ENCODE data around the gene HCFC1.

The HCFC1 gene

DNA sequence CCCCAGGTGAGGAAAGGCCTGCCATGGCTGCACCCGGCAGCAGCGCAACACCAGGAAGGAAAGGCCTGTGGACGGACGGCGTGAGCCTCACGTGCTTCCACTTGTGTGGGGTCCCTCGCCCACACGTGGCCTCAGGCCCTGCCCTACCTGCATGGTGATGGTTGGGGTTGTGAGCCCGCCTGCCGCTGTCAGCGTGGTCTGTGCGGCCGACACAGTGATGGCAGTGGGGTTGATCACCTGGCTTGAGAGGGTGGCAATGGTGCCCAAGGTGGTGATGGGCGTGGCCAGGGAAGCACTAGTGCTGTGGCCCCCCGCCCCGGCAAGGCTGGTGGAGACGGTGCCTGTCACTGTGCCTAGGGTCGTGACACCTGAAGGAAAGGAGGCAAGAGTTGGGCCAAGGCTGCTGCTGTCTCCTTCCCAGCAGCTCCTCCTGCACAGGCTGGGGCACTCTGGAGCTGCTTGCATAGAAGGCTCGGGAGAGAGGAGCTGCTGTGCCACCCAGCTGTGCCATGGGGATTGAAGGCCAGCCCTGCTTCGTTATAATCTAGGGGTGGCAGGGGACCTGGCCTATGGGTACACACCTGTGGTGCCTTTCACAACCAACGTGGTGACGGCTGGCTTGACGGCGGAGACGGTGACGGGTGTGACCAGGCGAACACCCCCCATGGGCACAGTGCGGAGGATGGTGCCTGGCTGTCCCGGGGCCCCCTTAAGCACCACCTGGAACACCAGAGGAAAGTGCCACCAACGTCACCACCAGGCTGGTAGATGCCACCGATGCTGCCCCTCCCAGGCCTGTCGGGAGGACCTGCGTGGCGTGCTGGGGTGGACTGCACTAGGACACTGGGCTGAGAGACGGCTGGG is 15.3 kb downstream of the HCFC1 start:
- no peak for DNase-seq (ENCODE audit: low read depth)

DNA sequence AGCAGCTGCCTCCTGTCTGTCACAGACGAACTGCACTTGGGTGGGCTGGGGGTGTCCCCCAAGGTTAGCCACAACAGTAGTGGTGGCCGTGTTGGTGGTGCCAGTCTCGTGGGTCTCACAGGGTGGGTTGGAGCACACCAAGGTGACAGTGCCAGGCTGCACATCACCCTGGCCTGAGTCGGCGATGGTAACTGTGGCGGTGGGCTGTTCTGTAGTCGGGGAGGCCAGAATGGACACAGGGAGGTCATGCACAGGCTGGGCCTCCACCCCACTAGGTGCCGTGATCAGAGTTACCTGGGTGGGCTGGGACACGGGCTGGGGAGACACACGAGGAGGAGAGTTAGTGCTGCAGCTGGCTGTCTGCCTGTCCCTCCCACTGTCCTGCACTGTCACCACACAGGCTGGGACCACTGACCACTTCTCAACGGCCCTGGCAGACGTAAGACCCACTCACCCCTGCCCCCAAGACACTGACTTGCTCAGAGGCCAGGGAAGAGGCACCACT is 16.3 kb downstream of the HCFC1 start:
- DNase-seq (ENCODE audit: low read depth), result no peak

DNA sequence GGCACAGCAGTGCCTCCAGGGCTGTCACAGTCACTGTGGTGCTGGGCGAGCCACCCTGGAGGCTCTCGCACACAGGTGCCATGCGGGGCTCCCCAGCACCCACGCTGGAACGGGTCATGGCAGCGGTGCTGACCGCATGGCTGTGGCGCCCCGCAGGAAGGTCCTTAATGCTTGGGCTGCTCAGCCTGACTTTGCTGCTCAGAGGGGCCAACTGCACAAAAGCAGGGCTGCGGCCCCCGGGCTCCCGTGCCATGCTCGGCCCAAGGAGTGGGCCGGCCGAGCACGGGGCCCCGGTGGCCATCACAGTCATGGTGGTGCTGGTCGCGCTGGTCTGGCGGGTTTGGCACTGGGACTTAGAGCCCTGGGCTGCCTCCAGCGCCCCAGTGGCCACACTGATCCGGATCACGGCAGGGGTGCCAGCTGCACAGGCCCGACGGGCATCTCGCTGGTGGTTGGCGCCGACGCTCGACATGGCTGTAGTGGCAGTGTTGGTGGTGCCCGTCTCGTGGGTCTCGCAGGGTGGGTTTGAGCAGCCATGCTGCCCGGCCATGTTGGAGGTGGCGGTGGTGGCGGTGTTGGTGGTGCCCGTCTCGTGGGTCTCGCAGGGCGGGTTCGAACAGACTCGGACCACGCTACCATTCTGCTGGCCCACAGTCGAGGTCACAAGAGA is 16.9 kb downstream of the HCFC1 start:
- DNase-seq (ENCODE audit: low read depth), result no peak

DNA sequence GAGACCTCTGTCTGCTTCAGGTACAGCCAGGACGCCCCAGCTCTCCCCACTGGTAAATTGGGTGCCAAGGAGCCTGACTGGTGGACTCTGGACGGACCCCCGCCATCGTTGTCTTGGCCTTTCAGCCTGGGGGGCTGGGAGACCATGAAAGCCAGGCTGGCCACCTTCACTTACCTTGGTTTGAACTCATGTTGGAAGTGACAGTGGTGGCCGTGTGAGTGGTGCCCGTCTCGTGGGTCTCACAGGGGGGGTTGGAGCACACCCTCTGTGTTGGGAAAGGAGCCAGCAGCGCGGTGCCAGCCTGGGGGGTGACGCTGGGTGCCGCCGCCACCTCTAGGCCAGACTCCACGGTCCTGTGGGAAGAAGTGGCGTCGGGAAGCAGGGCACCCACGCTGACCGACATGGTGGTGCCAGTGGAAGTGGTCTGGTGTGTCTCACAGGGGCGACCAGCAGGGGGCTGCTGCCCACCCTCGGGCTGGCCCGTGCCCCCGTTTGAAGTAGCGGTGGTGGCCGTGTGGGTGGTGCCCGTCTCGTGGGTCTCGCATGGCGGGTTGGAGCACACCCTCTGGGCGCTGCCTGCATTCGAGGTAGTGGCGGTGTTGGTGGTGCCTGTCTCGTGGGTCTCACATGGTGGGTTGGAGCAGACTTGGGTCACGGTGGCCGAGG is 17.6 kb downstream of the HCFC1 start:
- DNase-seq (ENCODE audit: low read depth), result no peak

DNA sequence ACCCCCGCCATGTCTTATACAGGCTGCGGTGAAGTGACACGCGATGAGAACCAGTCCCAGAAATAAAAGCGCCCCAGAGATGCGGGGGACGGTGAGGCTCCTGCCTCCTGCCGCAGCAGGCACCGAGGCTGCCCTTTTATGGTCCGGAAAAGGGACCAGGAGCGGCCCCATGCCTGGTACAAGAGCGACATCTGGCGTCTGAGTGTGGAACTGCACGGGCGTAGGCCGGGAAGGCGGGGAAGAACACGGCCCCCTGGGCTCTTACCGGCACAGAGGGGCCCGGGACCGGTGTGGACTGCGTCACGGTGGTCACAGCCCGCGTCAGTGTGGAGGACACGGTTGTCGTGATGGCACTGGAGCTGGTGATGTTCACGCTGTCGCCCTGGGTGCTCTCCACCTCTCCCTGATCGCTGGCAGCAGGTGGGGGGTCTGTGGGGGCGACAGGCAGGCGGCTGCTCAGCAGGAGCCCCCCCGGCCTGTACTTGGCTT is 18.2 kb downstream of the HCFC1 start:
- DNase-seq (ENCODE audit: low read depth), result peak; percentile 52

DNA sequence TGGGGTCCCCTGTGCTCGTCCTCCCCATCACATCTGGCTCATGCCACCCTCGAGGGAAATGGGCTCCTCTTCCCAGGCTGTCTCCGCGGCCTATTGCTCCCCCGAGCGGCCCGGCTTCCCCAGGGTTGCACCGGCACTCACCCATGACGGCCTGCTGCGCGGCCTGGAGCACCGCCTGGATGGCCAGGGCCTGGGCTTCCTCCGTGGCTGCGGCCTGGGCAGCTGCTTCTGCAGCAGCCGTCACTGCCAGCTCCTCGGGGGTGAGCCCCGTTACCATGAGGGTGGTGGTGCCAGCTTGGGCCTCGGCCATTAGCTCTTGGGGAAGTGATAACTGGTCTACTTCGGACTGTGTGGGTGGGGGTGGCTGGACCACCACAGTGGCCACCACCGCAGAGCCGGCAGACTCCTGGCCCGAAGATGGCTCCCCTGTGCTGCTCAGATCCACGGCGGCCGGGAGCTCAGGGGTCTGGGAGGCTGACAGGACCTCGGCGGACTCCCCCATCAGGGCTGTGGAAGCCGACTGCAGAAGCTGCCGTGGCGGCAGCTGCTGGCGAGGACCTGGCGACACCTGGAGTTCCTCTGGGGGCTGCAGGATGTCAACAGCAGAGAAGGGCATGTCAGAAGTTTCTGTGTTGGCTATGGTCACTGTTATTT is 19.1 kb downstream of the HCFC1 start:
- DNase-seq (ENCODE audit: low read depth), result no peak

DNA sequence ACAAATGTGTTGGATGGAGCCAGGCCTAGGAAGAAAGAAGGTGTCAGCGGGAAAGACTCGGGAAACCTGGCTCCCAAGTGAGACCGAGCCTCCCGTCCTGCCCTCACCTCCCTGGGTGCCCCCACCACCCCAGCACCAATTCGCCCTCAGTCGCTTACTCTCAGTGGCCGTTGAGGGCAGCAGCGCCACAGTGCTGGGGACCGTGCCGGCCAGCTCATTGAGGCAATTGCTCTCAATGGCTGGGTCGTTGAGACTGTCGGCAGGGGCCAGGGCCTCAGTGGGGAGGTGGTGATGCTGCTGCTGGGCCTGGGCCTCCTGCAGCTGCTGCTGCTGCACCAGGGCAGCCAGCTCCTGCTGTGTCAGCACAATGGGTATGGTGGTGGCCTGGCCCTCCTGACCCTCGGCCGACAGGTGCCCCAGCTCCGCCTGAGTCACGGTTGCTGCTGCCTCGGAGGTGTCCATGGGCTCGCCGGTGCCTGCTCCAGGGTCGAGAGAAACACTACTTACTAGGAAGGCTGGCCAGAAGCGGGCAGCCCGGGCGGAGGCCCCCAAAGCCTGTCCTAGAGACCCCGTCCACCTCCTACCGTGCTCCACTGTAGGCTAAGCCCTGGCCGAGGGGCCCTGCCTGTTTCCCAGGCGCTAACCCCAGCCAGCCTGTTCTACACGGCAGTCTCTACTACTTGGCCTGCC is 19.8 kb downstream of the HCFC1 start:
- DNase-seq (ENCODE audit: low read depth), result no peak

DNA sequence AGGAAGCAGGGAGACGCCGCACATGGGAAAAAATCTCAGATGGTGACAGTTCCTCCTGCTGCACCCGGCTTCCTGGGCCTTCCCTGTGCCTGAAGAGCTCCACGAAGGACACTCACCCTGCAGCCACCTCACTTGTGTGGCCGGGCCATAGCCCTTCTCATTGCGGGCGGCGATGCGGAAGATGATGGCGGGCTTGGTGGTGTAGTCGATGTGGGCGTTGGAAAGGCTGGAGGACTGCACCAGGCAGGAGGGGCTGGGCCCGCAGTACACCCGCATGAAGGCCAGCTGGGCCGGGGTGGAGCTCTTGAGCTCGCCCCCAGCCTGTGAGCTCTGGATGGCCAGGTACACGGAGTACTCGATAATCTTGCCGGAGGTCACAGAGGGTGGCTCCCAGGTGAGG is 21.5 kb downstream of the HCFC1 start:
- no peak for DNase-seq (ENCODE audit: low read depth)

DNA sequence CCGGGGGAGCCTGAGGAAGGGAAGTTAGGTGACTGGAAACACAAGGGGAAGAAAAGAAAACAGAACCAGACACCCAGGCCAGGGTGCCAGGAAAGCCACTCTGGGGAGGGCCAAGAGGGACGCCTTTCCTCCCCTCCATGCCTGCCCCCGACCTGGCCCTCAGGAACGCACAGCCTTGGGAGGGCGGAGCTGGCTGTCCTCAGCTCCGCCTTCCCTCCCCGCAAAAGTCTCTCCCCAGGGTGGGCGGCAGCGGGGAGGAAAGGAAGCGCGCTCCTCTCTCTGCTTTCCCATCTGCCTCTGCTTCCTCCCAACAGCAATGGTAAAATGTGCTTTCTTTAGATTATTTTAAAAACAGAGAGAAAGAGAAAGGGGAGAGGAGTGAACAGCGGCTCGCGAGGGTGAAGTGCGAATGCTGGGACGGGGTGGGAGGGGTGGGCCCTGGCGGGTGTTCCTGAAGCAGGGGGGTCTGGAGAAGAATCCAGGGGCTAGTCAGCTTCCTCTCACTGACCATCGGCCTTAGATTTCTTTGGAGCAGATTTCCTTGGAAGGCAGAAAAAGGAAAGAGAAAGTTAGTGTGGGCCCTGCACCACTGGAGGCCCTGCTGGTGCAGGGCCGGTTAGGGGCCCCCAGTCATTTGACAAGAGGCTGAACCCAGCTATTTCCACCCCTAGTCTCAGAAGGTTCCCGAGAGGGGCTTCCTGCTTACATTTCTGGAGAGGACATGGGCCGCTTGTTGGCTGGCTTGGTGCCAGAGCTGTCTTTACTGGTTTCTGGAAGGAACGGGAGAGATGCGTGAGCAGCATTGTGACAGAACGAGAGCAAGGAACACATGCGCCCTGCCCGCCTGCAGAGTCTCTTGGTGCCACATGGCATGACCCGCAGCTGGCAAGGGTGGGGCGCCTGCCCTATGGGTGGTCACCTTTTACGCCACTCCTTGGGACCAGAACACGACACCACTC is 22.5 kb downstream of the HCFC1 start:
- no peak for DNase-seq (ENCODE audit: low read depth)

DNA sequence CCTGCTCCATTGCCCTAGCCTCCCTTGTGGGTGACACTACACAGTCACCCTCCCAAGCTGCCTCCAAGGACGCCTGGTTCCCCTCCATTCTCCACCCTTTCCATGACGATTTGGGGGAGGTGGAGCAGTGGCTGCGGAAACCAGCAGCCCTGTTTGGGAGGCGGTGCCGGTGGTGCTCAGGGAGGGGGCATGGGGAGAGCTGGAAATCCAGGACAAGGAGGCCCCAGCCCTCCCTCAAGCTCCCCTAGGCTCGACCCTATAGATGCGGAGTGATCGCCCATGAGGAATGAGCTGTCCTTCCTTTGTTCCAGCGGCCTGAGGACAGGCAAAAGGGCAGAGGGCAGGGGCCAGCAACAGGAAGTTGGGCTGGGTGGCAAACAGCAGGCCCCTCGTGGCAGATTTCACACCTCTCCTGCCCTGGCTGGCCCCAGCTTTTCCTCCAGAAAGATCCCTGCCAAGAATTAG is 23.6 kb downstream of the HCFC1 start:
- DNase-seq (ENCODE audit: low read depth), result no peak

DNA sequence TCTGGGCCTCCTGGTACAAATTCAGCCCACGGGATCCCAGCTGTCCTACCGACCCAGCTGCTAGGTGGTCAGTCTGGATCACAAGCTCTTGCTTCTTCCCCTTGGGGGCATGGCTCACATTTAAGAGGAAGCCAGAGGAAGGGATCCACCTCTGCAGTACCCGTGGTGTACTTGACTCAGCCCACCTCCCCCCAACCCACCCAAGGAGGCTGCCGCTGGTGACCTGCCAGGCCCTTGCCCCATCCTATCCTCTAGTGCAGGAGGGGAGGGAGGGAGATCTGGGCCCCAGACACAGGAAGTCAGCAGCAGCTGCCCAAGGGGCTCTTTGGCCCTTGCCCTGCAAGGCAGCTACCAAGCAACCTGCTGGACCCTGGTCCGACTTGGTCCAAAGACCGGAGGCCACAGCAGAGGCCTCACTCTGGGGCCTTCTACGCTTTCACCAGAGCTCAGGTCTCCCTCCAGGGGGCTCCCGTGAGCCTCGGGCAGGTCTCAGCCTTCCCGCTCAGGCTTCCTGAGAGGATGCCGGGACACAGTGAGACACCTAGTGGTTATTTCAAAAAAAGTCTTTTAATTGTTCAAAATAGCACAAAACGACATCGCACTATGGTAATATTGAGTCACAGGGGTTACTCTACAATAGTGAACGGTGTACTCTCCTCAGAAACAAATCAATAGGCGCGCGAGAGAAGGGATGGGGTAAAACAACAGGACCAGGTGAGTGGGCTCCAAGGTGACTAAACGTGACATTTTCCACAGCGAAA is 24.4 kb downstream of the HCFC1 start:
- DNase-seq (ENCODE audit: low read depth), result peak; percentile 57

DNA sequence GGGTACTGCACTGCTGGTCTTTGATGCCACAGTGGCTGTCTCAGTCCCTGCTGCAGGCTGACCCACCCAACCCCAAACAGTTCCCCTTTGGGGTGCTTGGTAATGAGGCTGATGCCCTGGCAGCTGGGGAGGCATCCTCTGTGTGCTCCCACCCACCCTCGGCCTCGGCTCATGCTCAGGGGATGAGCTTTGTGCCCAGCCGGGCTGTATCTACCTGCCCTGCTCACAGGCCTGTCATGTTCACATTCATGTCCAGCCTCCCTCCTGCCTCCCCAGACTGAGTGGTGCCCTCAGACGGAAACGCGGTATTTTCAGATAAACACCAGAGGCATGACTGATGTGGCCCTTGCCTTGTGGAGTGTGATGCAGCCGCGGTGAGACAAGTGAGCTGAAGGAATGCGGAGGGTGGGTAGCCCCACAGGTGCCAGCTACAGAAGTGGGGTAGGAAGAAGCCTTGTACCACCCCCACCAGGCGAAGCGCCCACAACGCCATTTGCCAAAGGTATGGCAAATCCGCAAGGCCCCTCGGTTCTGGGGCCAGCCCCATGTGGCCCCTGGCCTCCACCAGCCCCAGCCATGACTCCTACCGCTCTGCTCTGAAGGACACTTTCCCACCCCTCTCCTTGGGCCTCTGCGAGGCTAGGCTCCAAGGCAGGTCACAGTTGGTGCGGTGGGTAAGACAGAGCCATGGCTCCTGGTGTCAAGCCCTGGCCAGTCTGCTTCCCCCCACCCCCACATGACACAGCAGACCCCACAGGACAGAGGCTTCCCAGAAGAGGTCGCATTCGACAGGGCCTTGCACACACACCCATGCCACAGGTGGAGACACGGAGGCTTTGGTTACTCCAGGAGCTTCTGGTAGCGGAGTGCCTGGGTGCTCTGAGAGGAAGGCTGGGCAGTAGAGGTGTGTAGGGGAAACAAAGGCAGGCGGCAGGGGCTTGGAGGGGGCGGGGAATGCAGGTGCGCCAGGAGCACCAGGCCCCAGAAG is 25.4 kb downstream of the HCFC1 start:
- no peak for DNase-seq (ENCODE audit: low read depth)

DNA sequence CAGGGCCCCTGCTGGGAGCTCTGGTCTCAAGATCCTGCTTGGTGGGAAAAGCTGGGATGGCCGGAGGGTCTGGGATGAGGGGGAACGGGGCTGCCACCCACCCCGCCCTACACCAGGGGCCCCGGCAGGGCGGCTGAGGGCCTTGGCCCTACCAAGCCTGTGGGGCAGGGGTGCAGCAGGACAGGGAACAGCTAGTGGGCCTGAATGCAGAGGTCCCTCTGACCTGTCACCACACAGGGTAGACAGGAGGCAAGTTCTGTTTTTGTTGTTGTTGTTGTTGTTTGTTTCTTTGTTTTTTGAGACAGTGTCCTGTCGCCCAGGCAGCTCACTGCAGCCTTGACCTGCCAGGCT is 26.8 kb downstream of the HCFC1 start:
- no peak for DNase-seq (ENCODE audit: low read depth)

DNA sequence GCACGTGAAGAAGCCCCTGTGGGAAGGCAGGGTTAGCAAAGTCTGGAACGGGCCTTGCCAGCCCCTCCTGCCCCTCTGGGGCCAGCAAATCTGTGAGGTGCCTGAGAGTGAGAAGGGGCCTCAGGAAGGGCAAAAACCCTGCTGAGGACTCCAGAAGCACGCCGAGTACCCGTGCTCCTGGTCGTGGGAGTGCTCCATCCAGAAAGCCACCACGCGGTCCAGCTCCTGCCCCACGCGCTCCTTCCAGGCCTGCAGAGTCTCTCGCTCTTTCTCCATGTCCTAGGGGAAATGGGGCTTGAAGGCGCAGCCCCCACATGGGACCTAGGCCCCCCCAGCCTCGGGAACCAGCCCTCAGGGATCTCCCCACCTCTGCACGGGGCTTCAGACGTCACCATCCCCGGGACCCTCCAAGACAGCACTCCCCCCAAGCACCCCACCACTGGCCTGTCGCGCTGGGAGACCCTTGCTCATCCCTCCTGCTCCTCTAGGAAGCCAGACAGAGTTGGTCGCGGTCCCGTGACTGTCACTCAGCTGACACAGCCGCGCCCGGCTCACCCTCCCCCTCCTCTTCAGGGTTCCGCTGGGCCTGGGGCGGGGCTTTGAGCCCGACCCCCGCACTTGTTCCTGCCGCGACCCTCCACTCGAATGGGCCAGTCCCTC is 27.3 kb downstream of the HCFC1 start, which contains the start of gene RENBP:
Gene RENBP (minus strand): TSS at position 504 of the 660 bp plus-strand sequence. CDS start 33 bp downstream, at position 471.
- DNase-seq (ENCODE audit: low read depth), result no peak

DNA sequence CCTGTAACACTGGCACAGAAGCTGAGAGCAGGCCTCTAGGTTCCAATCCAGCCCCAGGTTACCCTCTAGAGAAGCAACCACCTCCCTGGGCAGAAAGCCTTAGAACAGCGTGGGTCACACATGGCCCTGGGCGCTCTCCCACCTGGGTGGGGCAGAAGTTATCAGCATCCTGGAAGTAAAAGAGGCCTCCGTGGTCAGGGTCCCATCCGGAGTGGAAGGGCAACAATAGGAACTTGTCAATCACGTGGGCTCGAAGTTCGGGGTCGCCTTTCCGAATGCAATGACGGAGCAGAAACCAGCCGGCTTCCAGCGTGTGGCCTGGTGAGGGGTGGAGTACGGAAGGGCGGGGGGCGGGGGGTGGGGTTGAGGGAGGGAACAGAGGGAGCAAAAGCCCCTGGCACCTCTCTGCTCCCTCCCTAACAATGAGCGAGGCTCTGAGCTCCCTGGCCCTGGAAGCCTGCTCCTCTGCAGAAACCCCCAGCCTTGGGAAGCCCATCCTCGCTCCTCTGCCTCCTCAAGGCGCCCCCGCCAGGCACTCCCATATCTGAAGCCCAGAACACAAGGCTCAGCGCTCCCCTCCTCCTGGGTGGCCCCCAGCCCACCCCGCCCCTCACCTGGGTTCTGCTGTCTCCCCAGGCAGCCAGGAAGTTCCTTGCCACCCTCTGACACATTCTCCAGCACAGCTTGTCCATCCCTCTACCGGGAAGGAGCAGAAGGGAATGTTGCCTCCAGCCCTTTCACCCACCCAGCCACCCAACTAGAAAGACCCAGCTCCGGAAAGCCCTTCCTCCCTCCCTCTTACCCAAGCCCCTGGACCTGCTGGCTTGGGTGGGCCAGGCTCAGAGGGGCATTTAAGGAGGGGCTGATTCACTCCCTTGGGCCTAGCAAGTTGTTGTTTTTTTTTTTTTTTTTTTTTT is 30.0 kb downstream of the HCFC1 start:
- no peak for DNase-seq (ENCODE audit: low read depth)

DNA sequence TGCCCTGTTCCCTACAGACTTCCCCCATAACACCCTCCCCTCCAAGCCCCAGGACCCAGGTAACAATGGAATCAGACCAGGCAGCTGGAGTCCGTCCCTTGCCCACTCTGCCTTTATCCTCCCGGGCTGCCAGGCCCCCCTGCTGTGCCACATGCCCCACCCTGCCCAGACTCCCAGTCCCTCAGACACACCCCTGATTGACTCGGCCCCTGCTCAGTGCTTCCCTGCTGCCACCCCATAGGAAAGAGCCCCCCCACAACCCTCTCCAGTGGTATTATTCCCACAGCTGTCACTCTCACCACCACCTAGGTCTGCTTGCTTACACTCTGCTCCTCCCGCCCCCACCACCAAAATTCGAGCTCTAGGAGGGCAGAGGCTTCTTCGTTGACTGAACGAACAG is 32.0 kb downstream of the HCFC1 start:
- DNase-seq (ENCODE audit: low read depth), result no peak

Data from T-helper 22 cell (primary cell).